ENCODE results near the gene ZIM2. TPM values are rescaled to one million over a fixed set of nuclear protein-coding genes. Genes with fewer than 3 reads are reported as not detected.

ZIM2 gene
- total RNA-seq, 6 donors from 2014 or later = 0.30 to 1.0 TPM; not detected in 4

DNA sequence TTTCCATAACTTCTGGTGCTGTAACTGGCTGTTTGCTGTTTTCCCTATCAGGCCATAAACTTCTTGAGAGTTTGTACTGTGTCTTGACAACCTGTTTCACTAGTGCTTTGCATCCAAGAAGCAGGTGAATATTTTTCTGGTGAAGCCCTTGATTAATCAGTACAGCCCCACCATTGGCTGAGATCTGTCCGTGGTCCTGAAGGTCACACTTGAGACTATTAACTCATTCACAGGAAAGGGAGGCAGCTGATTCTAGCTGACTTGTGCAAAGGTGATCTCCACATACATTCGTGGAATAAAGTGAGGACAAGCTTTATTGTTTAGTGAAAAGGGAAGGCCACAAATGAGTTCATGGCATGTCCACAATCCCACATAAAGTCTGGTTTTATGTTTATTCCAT lies 107.5 kb downstream of the ZIM2 start:
- no peaks in the 10 kb centered on the region for H3K4me1 ChIP-seq
- H3K27me3 ChIP-seq = no peaks in the 10 kb centered on the region
- H3K27ac ChIP-seq = no peak overlapping the region
- H3K4me3 ChIP-seq = no peak overlapping the region
- DNase-seq (no peak), ATAC-seq (ENCODE audit: low FRiP score in 2 of 2) (no peak)
- no peaks in the 10 kb centered on the region for H3K36me3 ChIP-seq
- TF ChIP-seq, protein P1, sequence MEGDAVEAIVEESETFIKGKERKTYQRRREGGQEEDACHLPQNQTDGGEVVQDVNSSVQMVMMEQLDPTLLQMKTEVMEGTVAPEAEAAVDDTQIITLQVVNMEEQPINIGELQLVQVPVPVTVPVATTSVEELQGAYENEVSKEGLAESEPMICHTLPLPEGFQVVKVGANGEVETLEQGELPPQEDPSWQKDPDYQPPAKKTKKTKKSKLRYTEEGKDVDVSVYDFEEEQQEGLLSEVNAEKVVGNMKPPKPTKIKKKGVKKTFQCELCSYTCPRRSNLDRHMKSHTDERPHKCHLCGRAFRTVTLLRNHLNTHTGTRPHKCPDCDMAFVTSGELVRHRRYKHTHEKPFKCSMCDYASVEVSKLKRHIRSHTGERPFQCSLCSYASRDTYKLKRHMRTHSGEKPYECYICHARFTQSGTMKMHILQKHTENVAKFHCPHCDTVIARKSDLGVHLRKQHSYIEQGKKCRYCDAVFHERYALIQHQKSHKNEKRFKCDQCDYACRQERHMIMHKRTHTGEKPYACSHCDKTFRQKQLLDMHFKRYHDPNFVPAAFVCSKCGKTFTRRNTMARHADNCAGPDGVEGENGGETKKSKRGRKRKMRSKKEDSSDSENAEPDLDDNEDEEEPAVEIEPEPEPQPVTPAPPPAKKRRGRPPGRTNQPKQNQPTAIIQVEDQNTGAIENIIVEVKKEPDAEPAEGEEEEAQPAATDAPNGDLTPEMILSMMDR (IDR thresholded peaks at IDR 0.05) = no peak
- TF ChIP-seq POLR2A (IDR thresholded peaks at IDR 0.05) = no peak
- TF ChIP-seq POLR2AphosphoS5 (IDR thresholded peaks at IDR 0.05) = no peak
- TF ChIP-seq EP300 (IDR thresholded peaks at IDR 0.05) = no peak
- WGBS, 2 donors = 13 to 21% methylated on average over 2 of the region's 2 CpGs
- peaks cover 0 to 3% (median 0%) of the 10 kb centered on the region in 4 donors for H3K9me3 ChIP-seq

DNA sequence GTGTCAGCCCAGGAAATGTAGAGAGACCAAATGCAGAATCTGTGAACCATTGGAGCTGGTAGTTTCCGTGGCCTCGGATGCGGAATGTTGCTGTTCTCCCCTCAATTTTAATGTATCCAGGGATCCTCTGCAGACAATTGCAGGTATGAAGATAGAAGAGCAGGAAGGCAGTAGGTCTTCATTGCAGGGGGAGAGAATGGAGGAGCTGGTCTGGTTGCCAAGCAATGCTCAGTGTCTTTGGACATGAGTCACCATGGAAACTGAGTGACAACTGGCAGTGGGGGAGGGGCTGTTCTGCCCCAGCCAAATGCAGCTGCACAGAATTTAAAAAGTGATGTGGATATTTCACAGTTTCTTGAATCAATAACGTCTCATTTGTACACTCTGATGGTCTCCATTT lies 112.8 kb downstream of the ZIM2 start:
- Histone ChIP-seq H3K9me3 (no peaks in the 10 kb centered on the region), H3K27me3 (no peaks in the 10 kb centered on the region), H3K4me3 (no peak overlapping the region), H3K36me3 (no peaks in the 10 kb centered on the region), H3K27ac (no peak overlapping the region), H3K4me1 (no peaks in the 10 kb centered on the region)
- 63 to 74% methylated on average over 4 of the region's 4 CpGs for WGBS, 2 donors
- DNase-seq = no peak
- TF ChIP-seq POLR2A (IDR thresholded peaks at IDR 0.05) (no peak), POLR2AphosphoS5 (IDR thresholded peaks at IDR 0.05) (no peak), EP300 (IDR thresholded peaks at IDR 0.05) (no peak)
- TF ChIP-seq, protein P1 (IDR thresholded peaks at IDR 0.05) = no peak
- ATAC-seq (ENCODE audit: low FRiP score in 2 of 2) = no peak

DNA sequence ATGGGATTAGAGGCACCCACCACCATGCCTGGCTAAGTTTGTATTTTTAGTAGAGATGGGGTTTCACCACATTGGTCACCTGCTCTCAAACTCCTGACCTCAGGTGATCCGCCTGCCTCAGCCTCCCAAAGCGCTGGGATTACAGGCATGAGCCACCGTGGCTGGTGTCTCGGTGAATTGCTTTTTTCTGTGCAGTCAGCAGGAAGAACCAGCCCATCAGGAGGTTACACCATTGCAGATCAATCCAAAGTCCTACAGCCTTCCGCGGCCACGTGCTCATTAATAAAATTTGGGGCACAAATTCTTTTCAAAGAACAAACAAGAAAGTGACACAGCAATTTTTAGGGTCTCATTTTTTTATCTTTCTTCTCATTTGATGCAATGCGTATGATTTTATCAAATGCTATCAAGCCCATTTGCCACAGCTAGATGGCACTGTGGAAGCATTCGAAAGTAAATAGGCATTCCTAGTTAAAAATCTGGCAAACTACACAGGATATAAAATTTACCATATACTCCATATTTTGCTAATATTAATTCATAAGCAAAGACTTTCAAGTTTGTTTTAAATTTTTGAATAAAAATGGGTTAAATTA lies 114.6 kb downstream of the ZIM2 start:
- H3K27ac ChIP-seq = no peak overlapping the region
- no peak for TF ChIP-seq EP300 (IDR thresholded peaks at IDR 0.05)
- TF ChIP-seq, protein P1 (IDR thresholded peaks at IDR 0.05) = peak in 1 of 6 experiments; percentile 17
- no peaks in the 10 kb centered on the region for H3K9me3 ChIP-seq
- DNase-seq (no peak), ATAC-seq (ENCODE audit: low FRiP score in 2 of 2) (no peak)
- no peaks in the 10 kb centered on the region for H3K27me3 ChIP-seq
- no peaks in the 10 kb centered on the region for H3K4me1 ChIP-seq
- no peak overlapping the region for H3K4me3 ChIP-seq
- WGBS, 2 donors = 24 to 35% methylated on average over 9 of the region's 9 CpGs
- H3K36me3 ChIP-seq = no peaks in the 10 kb centered on the region

Small RNA genes within 50 kb of the gene (small RNA-seq; reads per million reads assigned to genes)
- 0 reads per million in 4 donors for gene AC006115.2

Other genes starting within 250 kb of the ZIM2 start
- gene ZNF71, start 245.4 kb downstream of the ZIM2 start, total RNA-seq = 10 to 100 TPM in 2 of 6 donors, 1 to 10 TPM in 4; 4.0 to 11.5 (median 7.4) TPM
- under 1 TPM in 2 of 6 donors, not detected in 4; 0.29 to 0.30 TPM for gene SMIM17, start 197.6 kb downstream of the ZIM2 start, total RNA-seq
- gene ZNF835, start 169.0 kb downstream of the ZIM2 start, total RNA-seq = 1 to 10 TPM in 4 of 6 donors, under 1 TPM in 1, not detected in 1; 0.78 to 4.1 (median 2.7) TPM
- 10 to 100 TPM in 1 of 6 donors, 1 to 10 TPM in 5; 2.6 to 13.1 (median 3.8) TPM for gene PEG3, start within 50 bp of the ZIM2 start, total RNA-seq

All from upper lobe of left lung (tissue), 6 donors.